DMS79 treated with DMSO at 0.1 percent for 48 hours (cell line): Measurements from ENCODE around the gene SLU7.

ENCODE experiments used
- DNase-seq: peaks from one replicate; lab custom pipeline; 2025; lab: John Stamatoyannopoulos, UW

The SLU7 gene

GRCh38 chr5:160367261-160367660, 51.6 kb downstream of the SLU7 start:
- no peak for DNase-seq

GRCh38 chr5:160366230-160366629, 52.7 kb downstream of the SLU7 start:
- no peak for DNase-seq

- DNase-seq = no peak
These were observed 55.1 kb downstream of the SLU7 start for GRCh38 chr5:160363660-160364395.

DNA sequence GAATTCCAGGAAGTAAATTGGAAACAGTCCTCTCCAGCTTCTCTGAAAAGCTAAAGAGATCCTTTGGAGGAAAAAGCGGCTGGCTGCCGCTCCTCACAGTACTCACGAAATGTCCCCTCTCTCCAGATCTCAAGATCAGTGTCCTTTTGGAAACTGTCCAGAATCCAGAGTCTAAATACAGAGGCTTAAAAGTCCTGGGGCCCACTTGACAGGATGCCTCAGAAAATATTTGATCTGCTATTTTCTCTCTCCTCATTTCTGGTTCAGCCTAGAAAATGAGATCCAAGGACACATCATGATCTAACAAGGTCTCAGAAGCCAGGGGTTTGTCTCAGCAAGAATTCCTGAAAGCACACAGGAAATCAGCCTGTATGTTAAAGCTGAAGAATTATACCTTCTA, 55.7 kb downstream of the SLU7 start:
- DNase-seq = peak; percentile 4

- DNase-seq = no peak
These were observed 57.2 kb downstream of the SLU7 start for GRCh38 chr5:160361624-160362228.

- no peak for DNase-seq
These were observed 58.6 kb downstream of the SLU7 start for GRCh38 chr5:160360310-160360709.

DNA sequence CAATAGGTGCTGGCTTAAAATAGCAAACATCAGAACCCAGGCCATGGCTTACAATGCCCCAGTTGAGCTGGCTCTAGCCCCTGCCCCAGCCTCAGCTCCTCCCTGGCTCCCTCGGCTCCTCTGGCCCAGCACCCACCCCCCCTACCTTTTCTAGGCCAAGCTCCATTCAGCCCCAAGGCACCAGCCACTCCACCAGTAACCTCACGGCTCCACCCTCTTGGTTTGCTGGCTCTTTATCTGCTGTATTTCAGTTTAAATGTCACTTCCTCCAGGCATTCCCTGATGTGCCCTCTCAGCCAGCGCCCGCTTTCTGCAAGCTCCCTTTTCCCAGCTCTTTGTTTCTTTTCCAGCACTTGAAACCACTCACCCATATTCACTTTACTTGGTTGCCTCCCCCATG, 59.1 kb downstream of the SLU7 start:
- no peak for DNase-seq

- DNase-seq = no peak
These were observed 59.6 kb downstream of the SLU7 start for GRCh38 chr5:160359242-160359641.

- DNase-seq = no peak
These were observed 60.9 kb downstream of the SLU7 start for GRCh38 chr5:160357861-160358411.

DNA sequence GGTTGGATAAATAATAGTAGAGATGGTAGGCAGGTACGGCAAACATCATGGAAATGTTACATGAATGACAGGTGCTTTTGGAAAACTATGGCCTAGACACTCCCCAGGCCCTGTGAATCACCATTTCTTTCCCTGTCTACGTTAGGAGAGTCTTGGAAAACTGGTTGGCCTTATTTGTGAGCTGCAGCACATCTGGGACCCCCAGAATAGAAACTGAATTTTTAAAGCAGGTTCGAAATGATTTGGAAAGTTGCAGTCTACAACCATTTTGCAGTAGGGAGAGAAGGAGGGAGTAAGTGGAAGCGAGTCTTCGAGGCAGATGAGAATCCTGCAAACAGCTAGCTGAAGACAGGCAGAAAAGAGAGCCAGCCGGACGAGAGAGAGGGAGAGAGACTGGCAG, 61.5 kb downstream of the SLU7 start:
- no peak for DNase-seq

- no peak for DNase-seq
These were observed 62.1 kb downstream of the SLU7 start for GRCh38 chr5:160356550-160357347.

DNA sequence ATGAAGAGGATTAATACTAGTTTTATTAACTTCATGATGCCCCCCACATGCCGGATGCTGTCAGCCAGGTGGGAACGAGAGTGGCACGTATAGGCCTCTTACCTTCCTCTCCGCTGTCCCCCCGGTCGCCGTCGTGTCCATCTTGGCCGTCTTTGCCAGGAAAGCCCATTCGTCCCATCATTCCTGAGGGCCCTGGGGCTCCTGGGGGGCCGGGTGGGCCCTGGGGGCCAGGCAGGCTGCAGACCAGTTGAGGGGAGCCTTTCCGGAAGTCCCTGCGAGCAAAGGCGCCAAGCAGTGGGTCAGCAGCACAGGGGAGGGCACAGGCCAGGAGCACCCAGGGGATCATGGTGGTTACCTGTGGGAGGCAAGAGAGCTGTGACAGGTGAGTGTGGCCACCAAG, 64.2 kb downstream of the SLU7 start:
- DNase-seq = no peak

DNA sequence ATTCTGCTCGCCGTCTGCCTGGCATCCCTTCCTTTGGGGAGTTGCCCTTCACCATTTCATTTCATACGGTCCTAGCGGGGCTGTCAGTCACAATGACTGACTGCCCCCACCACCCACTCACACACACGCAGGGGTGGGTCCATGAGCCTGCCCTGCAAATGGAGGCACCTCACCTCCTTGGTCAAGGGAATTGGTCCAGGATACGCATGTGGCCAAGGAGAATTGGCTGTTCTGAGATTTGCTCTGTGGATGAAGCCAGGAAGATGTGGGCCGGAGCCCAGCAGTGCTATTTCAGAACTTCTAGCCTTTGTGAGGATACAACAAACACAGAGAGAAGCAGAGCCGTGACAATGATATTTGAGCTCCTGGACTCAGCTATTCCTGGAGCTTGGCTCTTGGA, 65.5 kb downstream of the SLU7 start:
- no peak for DNase-seq

GRCh38 chr5:160352308-160352707, 66.6 kb downstream of the SLU7 start:
- no peak for DNase-seq
